Neural cell (in vitro differentiated cells): Measurements from ENCODE around the gene NEK10. TPM values are rescaled to one million over a fixed set of nuclear protein-coding genes. Genes with fewer than 3 reads are reported as not detected.

Experiments used
- H2AFZ ChIP-seq: fragments of 200-600, 300-800 bp; sonication (generic), shearing (Covaris generic); 2 replicates; pipeline ENCODE4 v1.6.0; 2014; ENCODE audit warnings: low read depth, mild to moderate bottlenecking, antibody characterized with exemption, low read length, moderate library complexity
- H3F3A ChIP-seq: fragments of 200-600 bp; shearing (Covaris generic); 2 replicates; pipeline ENCODE4 v1.6.1; 2016; ENCODE audit warnings: mild to moderate bottlenecking, moderate library complexity, mixed read lengths, antibody characterized with exemption, low read length; ENCODE audit not compliant: insufficient read depth, poor library complexity, severe bottlenecking
- H3K27ac ChIP-seq: fragments of 200-600, 300-800 bp; sonication (generic), shearing (Covaris generic); 2 replicates; pipeline ENCODE4 v1.5.1; 2014; ENCODE audit warnings: mild to moderate bottlenecking, low read length, moderate library complexity
- H3K27me3 ChIP-seq: fragments of 300-800, 200-600 bp; sonication (generic), shearing (Covaris generic); 2 replicates; pipeline ENCODE4 v1.6.0; 2014; ENCODE audit warnings: mild to moderate bottlenecking, low read depth, low read length, moderate library complexity; ENCODE audit not compliant: insufficient read depth
- H3K36me3 ChIP-seq: fragments of 300-800, 200-600 bp; sonication (generic), shearing (Covaris generic); 2 replicates; pipeline ENCODE4 v1.5.1; 2014; ENCODE audit warnings: mild to moderate bottlenecking, antibody characterized with exemption, low read length, moderate library complexity; ENCODE audit not compliant: insufficient read depth
- H3K4me2 ChIP-seq: fragments of 300-800, 200-600 bp; sonication (generic), shearing (Covaris generic); 2 replicates; pipeline ENCODE4 v1.6.0; 2014; ENCODE audit warnings: mild to moderate bottlenecking, low read length
- H3K4me3 ChIP-seq: fragments of 300-800, 200-600 bp; sonication (generic), shearing (Covaris generic); 2 replicates; pipeline ENCODE4 v1.5.1; 2014; ENCODE audit warnings: mild to moderate bottlenecking, low read length, moderate library complexity
- H3K79me2 ChIP-seq: fragments of 200-600 bp; shearing (Covaris generic); replicated peaks from 2 replicates; pipeline ENCODE4 v1.6.0; 2014; ENCODE audit warnings: mild to moderate bottlenecking, low read length, moderate library complexity; ENCODE audit not compliant: insufficient read depth
- H3K9ac ChIP-seq: fragments of 300-800, 200-600 bp; sonication (generic), shearing (Covaris generic); 2 replicates; pipeline ENCODE4 v1.6.1; 2016; ENCODE audit warnings: mild to moderate bottlenecking, low read length, mixed read lengths
- H3K9me2 ChIP-seq: fragments of 200-600 bp; shearing (Covaris generic); 2 replicates; pipeline ENCODE4 v1.6.1; 2016; ENCODE audit warnings: mild to moderate bottlenecking, low read length, mixed read lengths; ENCODE audit not compliant: insufficient read depth
- H3K9me3 ChIP-seq: fragments of 200-600, 300-800 bp; sonication (generic), shearing (Covaris generic); 2 replicates; pipeline ENCODE4 v1.6.1; 2016; ENCODE audit warnings: mild to moderate bottlenecking, mixed run types, low read length, moderate library complexity, mixed read lengths
- H4K20me1 ChIP-seq: fragments of 200-600 bp; shearing (Covaris generic); 2 replicates; pipeline ENCODE4 v1.6.1; 2016; ENCODE audit warnings: mild to moderate bottlenecking, mixed run types; ENCODE audit not compliant: insufficient read depth
- EP300 ChIP-seq: fragments of 450-650 bp; conservative IDR thresholded peaks from 2 replicates; pipeline ENCODE4 v1.6.1; 2014; ENCODE audit warnings: antibody characterized with exemption, mild to moderate bottlenecking, moderate library complexity; ENCODE audit not compliant: poor library complexity, severe bottlenecking
- EZH2 ChIP-seq: fragments of 200-600, 300-800 bp; shearing (Covaris generic), sonication (generic); IDR thresholded peaks from 2 replicates; pipeline ENCODE4 v1.6.1; 2014; ENCODE audit warnings: antibody characterized with exemption, low read length, borderline replicate concordance, mild to moderate bottlenecking; ENCODE audit not compliant: insufficient read depth, poor library complexity, severe bottlenecking
- MXI1 ChIP-seq: fragments of 450-650 bp; conservative IDR thresholded peaks from 2 replicates; pipeline ENCODE4 v1.6.1; 2014; ENCODE audit warnings: antibody characterized with exemption, mild to moderate bottlenecking; ENCODE audit not compliant: poor library complexity, severe bottlenecking
- POLR2AphosphoS5 ChIP-seq: IDR thresholded peaks from 2 replicates; pipeline ENCODE4 v1.6.1; 2012
- RAD21 ChIP-seq: fragments of 450-650 bp; conservative IDR thresholded peaks from 2 replicates; pipeline ENCODE4 v1.6.1; 2014; ENCODE audit warnings: antibody characterized with exemption, mild to moderate bottlenecking, moderate library complexity
- SMC3 ChIP-seq: fragments of 450-650 bp; conservative IDR thresholded peaks from 2 replicates; pipeline ENCODE4 v1.6.1; 2014; ENCODE audit warnings: antibody characterized with exemption, mild to moderate bottlenecking, moderate library complexity; ENCODE audit not compliant: poor library complexity
- TAF1 ChIP-seq: IDR thresholded peaks from 2 replicates; pipeline ENCODE4 v1.6.1; 2012; ENCODE audit warnings: low read depth
- polyA plus RNA-seq: library from polyadenylated mRNA; depleted of rRNA; stranded (reverse); fragments of >200 nt; gene quantifications from 2 replicates; pipeline ENCODE4 v1.2.3, GENCODE V29; 2014
- TF ChIP-seq, protein P1 (sequence below): IDR thresholded peaks from 2 replicates; pipeline ENCODE4 v1.6.1; 2012; ENCODE audit warnings: borderline replicate concordance
- TF ChIP-seq, protein P2 (sequence below): fragments of 450-650 bp; IDR thresholded peaks from 2 replicates; pipeline ENCODE4 v1.5.1; 2014; ENCODE audit warnings: antibody characterized with exemption, mild to moderate bottlenecking, moderate library complexity; ENCODE audit not compliant: poor library complexity, severe bottlenecking

The NEK10 gene
- polyA plus RNA-seq, 1 donor from 2014 or later, result 17.6 TPM

DNA sequence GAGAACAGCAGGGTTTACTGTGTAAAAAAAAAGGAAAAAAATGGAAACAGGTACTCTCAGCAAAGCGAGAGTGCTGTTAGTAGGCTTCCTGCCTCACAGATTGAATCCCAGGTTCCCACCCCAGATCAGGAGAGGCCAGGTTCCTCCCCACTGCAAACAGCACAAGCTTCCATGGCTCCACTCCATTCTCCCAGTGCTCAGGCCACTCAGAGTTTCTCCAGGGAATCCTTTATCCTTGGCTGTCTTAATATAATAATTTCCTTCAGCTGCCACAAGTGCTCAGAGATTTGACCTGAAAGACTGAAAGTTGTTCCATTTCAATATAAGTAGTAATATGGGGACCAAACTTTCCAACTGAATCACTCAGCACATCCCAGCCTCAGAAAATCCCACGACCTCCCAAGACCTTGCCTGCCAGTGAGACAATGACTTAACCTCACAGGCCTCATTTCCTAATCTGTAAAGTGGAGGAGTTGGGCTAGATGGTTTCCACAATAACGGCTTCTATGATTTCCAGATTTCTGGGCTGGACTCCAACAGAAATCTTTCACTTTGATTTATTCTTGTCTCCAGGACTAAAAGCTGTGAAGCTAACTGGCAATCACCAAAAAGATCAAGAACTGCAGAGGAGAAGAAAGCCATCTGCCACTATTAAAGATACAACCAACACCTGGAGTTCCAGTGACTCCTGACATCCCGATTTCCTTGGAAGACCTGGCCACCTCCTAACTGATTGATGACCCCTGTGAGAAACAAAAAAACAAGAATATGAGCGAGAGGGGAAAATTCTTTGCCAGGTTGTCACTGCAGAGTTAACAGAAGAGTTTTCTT is 289.5 kb downstream of the NEK10 start:
- Histone ChIP-seq H3K79me2 (no peaks in the 10 kb centered on the region), H3K9me3 (no peaks in the 10 kb centered on the region), H3K27me3 (no peaks in the 10 kb centered on the region), H2AFZ (no peak overlapping the region), H3K4me2 (no peak overlapping the region), H4K20me1 (no peaks in the 10 kb centered on the region), H3K36me3 (no peaks in the 10 kb centered on the region), H3K9me2 (no peaks in the 10 kb centered on the region), H3F3A (no peaks in the 10 kb centered on the region), H3K27ac (no peak overlapping the region), H3K9ac (no peak overlapping the region), H3K4me3 (no peak overlapping the region)
- TF ChIP-seq MXI1, result no peak
- no peak for TF ChIP-seq RAD21
- no peak for TF ChIP-seq TAF1
- no peak for TF ChIP-seq EZH2
- TF ChIP-seq, protein P1, sequence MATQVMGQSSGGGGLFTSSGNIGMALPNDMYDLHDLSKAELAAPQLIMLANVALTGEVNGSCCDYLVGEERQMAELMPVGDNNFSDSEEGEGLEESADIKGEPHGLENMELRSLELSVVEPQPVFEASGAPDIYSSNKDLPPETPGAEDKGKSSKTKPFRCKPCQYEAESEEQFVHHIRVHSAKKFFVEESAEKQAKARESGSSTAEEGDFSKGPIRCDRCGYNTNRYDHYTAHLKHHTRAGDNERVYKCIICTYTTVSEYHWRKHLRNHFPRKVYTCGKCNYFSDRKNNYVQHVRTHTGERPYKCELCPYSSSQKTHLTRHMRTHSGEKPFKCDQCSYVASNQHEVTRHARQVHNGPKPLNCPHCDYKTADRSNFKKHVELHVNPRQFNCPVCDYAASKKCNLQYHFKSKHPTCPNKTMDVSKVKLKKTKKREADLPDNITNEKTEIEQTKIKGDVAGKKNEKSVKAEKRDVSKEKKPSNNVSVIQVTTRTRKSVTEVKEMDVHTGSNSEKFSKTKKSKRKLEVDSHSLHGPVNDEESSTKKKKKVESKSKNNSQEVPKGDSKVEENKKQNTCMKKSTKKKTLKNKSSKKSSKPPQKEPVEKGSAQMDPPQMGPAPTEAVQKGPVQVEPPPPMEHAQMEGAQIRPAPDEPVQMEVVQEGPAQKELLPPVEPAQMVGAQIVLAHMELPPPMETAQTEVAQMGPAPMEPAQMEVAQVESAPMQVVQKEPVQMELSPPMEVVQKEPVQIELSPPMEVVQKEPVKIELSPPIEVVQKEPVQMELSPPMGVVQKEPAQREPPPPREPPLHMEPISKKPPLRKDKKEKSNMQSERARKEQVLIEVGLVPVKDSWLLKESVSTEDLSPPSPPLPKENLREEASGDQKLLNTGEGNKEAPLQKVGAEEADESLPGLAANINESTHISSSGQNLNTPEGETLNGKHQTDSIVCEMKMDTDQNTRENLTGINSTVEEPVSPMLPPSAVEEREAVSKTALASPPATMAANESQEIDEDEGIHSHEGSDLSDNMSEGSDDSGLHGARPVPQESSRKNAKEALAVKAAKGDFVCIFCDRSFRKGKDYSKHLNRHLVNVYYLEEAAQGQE, result no peak
- no peak for TF ChIP-seq SMC3
- no peak for TF ChIP-seq POLR2AphosphoS5
- TF ChIP-seq, protein P2, sequence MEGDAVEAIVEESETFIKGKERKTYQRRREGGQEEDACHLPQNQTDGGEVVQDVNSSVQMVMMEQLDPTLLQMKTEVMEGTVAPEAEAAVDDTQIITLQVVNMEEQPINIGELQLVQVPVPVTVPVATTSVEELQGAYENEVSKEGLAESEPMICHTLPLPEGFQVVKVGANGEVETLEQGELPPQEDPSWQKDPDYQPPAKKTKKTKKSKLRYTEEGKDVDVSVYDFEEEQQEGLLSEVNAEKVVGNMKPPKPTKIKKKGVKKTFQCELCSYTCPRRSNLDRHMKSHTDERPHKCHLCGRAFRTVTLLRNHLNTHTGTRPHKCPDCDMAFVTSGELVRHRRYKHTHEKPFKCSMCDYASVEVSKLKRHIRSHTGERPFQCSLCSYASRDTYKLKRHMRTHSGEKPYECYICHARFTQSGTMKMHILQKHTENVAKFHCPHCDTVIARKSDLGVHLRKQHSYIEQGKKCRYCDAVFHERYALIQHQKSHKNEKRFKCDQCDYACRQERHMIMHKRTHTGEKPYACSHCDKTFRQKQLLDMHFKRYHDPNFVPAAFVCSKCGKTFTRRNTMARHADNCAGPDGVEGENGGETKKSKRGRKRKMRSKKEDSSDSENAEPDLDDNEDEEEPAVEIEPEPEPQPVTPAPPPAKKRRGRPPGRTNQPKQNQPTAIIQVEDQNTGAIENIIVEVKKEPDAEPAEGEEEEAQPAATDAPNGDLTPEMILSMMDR, result no peak
- TF ChIP-seq EP300, result no peak

DNA sequence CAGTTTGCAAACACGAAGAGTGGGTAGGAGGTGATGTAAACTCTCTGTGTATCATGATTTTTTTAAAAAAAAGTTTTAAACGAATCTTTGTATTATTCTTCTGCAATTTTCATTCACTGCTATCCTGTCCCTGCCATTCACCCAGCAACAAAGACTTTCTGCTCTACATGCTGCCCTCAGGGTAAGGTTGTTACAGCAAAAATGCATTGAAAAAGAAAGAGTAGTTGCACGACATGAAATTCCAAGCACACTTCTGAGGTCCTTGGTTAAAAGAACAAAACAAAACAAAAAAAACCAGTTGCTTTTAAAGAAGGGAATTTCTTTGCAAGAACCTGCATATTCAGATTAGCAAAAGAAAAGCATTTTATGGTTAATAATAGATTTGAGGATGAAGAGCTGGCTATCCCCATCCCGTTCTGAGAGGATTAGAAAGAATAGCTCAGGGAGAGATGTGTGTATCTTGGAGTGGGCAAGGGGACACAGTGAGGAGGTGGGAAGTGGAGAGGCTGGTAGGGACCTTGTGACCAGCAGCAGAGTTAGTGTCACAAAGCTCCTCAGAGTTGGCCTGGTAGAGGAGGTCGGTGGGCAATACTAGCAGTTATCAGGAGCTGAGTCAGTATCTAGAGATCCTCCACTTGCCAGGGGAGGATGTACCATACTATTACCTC is 290.8 kb downstream of the NEK10 start:
- no peaks in the 10 kb centered on the region for H3F3A ChIP-seq
- no peaks in the 10 kb centered on the region for H4K20me1 ChIP-seq
- H3K4me3 ChIP-seq, result no peak overlapping the region
- no peak for TF ChIP-seq POLR2AphosphoS5
- no peak for TF ChIP-seq EP300
- TF ChIP-seq, protein P1, result no peak
- no peak for TF ChIP-seq SMC3
- TF ChIP-seq, protein P2, result no peak
- no peak for TF ChIP-seq RAD21
- no peak for TF ChIP-seq EZH2
- no peak for TF ChIP-seq MXI1
- no peak for TF ChIP-seq TAF1
- no peaks in the 10 kb centered on the region for H3K79me2 ChIP-seq
- no peaks in the 10 kb centered on the region for H3K9me3 ChIP-seq
- no peak overlapping the region for H3K27ac ChIP-seq
- no peaks in the 10 kb centered on the region for H3K9me2 ChIP-seq
- H2AFZ ChIP-seq, result no peak overlapping the region
- H3K4me2 ChIP-seq, result no peak overlapping the region
- H3K9ac ChIP-seq, result no peak overlapping the region
- no peaks in the 10 kb centered on the region for H3K36me3 ChIP-seq
- no peaks in the 10 kb centered on the region for H3K27me3 ChIP-seq
